Activated effector memory CD4-positive, alpha-beta T cell treated with anti-CD3 and anti-CD28 coated beads, Interleukin-2, amount 50 U/mL, for 16 hours (primary cell): Measurements from ENCODE around the gene WNK2.

Source experiments
- DNase-seq: peaks from one replicate; pipeline ENCODE4 v3.0.0-alpha.2; 2020

The WNK2 gene

DNA sequence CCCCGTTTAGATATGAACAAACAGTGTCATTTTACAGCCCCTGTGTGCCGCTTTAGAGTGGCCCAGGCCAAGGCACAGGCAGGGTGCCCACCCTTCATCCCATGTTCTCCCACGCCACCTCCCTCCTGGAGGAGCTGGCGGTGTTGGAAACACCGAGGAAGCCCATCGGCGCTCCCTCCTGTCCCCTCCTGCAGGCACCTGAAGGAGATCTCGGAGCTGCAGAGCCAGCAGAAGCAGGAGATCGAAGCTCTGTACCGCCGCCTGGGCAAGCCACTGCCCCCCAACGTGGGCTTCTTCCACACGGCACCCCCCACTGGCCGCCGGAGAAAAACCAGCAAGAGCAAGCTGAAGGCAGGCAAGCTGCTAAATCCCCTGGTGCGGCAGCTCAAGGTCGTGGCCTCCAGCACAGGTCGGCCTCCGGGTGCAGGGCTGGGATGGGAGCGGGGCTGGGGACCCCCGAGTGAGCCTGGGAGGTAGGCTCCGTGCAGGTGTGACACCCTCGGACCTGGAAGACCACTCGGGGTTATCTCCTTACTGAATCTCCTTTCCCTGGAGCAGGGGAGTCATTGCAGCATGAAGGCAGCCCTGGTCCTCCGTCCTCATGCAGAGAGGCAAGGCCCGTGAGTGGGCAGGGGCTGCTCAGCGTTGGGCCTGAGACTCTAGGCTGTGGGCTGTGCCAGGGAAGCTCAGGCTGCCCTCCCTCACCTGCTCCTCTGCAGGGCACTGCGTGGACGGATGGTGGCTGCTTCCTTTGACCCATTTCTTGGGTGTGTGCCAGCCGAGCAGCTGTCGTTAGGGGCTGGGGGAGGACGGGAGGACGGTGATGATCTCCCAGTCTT is 113.9 kb downstream of the WNK2 start:
- no peak for DNase-seq

DNA sequence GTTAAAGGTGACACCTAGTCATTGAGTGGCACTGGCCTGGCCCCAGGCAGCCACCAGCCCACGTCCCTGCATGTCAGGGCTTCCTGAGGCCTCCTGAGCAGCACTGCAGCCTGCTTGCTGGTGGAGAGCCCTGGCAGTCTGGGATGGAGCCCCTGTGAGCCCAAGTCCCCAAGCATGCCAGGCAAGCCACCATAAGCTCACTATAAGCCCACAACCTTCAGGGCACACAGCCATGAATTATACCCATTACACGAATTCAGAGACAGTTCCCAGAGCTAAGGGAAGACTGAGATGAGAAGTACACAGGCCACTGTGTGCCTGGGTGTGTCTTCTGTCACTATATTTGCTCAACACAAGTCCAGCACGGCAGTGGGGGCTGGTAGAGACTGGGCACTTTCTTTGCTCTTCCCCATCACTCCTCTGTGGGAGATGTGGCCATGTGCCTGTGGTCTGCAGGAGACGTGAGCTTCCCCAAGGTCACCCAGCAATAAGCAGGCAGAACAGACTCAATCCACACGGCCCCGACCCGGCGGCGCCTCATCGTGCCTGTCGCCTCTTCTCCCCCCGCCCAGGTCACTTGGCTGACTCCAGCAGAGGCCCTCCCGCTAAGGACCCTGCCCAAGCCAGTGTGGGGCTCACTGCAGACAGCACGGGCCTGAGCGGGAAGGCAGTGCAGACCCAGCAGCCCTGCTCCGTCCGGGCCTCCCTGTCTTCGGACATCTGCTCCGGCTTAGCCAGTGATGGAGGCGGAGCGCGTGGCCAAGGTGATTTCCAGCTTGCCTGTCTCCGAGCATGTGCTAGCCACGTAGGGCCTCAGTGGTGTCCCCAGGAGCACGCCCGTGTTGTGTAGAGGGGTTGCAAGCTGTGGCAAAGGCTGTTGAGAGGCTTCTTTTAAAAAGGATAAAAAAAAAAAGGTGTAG is 114.8 kb downstream of the WNK2 start:
- DNase-seq = no peak

DNA sequence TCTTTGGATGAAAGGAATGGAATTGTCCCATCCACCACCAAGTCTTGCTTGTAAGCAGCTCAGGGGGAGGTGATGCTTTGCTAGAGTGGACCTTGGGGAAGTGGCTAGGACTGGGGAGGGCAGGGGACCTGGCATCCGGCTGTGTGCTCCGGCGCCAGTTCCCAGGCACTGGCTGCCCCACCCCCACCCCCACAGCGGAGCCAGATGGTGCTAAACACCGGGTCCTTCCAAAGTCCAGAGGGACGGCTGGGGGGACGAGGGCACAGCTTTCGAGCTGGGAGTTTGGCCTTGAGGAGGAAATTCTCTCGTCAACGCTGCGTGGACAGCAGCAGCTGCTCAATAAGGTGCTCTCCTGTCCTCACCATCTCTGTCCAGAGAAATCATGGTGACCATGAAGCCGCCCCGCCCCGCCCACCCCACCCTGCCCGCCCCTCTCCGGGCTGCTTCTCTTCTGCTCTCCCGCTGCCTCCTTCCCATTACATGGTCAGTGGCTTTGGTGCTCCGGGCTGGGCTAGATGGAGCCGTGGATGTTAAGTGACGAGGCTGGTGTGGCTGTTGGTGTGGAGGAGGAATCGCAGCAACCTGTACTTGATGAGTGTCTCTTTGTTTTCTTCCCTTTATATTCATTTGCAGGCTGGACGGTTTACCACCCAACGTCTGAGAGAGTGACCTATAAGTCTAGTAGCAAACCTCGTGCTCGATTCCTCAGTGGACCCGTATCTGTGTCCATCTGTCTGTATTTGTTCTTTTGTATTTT is 115.7 kb downstream of the WNK2 start:
- no peak for DNase-seq

DNA sequence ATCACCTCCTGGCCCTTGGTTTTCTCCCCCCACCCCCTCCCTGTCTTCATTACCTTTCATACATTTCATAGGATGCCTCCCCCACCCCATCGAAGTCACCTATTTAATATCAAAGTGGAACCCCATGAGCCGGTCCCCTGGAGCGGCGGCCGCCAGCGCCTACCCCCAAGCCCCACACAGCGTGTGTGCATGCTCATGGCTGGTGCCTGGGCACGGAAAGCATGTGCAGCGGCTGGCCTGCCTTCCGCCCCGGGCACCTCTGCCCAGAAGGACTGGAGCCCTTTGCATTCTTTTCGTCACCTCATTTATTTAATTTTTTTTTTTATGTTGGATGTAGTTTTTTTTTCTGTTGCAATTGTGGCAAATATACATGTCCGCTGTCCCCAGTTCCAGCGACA is 116.2 kb downstream of the WNK2 start:
- DNase-seq = peak; percentile 54

- DNase-seq = peak; percentile 50
These were observed 116.7 kb downstream of the WNK2 start for GRCh38 chr9:93300585-93301081.

- no peak for DNase-seq
These were observed 117.4 kb downstream of the WNK2 start for GRCh38 chr9:93301291-93301811.

DNA sequence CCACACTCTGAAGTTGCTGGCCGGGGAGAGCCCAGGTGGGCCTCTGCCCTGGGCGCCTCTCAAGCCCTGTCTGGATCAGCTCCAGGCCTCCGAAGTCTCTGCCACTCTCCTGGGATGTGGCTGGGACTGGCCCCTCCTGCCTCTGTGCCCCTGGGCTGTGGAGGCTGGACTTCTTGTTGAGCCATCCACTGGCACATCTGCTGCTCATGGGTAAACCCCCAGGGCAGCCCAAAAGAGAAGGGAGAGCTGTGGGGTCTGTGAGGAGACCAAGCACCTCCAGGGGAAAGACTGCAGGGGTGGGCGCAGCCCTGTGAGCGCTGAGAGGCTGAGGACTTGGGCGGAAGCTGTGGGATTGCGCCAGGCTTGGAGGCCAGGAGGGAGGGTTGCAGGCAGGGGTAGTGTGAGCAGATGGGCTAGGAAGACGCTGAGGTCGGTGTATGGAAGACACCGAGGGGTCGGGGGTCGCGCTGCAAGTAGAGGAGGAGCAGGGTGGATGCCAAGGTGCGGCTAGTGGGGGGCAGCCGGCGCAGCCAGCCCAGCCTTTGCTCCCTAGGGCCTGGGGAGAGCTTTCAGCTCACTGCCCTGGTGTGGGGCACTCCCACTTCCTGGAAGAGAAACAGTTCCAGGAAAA is 118.1 kb downstream of the WNK2 start:
- peak; percentile 60 for DNase-seq

DNA sequence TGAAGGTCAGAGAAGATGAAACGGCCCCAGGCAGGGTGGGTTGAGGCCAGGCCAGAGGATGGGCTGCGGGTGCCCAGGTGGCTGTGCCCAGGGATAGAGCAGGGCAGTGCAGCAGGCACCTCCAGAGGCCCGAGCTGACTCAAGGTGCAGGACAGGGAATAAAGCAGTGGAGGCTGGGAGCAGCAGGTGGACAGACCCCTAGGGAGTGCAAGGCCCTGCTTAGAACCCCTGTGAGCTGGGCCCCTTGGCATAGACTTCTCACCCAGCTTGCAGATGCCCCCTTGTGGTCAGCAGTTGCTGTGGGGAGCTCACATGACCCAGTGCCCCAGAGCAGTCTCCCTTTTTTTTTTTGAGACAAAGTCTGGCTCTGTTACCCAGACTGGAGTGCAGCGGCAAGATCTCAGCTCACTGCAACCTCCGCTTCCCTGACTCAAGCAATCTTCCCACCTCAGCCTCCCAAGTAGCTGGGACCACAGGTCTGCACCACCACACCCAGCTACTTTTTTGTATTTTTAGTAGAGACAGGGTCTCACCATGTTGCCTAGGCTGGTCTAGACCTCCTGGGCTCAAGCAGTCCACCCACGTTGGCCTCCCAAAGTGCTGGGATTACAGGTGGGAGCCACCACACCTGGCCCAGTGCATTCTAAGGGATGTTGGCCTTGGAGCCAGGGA is 118.8 kb downstream of the WNK2 start:
- peak; percentile 83 for DNase-seq

DNA sequence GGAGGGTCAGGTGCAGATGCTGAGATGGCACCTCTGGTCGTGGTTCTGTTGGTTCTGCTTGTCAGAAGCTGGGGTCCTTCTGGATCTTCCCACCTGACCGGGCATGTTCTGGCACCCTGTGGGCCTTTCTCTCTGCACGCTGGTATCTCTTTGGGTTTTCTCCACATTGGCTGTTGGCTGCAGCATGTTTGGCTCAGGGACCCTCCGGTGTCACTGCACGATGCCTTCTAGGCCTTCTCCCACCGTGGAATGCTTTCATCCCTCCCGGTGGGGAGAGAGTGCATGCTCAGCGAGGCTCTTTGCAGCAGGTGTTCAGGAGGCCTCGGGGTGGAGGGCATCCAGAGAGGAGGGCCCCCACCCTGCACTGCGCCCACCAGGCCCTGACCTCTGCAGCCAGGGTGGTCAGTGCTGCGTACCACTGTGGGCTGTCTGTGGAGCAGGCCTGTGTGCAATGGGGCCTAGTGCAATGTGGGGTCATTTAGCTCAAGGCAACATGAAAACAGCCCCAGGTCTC is 119.4 kb downstream of the WNK2 start:
- no peak for DNase-seq

DNA sequence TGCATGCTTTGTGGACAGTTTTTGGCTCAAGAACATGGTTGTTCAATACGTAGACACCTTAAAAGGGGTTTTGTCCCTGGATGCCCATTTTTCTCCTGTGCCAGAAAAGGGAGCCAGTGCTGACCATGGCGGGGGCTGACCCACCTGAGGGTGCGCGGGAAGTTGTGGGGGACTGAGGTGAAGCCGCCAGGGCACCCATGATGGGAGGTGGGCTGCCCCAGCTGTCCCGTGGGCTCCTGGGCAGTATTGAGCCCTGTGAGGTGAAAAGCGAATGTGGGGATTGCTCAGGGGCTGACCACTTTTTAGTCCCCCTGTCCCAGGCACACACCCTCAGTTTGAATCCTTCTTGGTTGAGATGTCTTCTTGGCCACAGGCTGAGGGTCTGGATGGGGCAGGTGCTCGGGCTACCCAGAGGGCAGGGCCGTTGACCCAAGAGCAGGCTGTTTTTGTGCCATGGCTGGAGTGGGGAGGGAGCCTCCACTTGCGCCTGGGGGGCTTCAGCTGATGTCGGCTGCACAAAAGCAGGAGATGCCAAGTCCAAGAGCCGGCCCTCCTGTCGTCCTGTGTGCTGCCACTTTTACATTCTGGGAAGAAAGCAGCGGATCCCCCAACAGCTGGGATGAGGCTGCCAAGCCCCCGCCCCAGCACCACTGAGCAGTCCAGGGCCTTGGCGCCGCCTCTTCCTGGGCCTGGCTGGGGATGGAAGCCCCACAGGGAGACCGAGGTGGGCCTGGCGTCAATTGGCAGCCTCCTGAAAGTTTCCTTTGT is 120.1 kb downstream of the WNK2 start:
- DNase-seq = no peak

DNA sequence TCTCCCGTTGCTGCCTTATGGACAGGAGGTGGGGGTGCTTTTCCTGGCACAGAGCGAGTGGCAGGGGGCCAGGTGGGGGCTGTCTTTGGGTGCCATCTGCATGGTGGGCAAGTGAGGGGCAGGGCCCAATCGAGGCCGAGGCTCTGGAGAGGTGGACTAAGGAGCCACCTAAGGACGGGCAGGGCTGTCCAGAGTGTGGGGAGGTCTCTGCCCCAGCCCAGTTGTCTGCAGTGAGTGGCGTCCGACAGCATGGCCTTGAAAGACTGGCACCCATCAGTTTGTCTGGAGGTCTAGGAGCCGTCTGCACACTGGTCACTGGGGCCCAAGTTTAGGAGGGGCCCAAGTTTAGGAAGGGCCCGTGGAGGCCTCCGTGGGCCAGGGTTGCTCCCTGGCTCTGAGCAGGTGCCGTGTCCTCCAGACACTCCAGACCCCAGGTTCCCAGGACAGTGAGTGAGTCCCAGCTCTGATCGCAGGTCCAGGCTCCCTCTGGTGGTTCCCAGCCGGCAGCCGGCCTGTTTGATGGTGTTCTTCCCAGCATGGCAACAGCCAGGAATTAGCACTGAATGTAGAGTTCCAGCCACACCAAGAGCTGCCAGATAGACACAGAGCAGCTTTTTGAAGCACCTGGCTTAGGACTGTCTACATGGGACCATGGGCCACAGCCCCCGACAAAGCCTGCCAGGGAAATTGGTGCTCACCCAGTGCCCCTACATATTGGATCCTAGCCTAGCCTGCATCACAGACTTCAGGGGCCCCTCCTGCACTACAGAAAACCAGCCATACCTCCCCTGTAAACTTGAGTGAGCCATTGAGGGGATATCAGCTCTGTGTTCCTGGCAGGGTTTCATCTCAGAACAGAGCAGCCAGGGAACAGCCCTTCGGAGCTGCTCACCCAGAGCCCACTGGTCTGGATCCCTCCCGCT is 120.9 kb downstream of the WNK2 start:
- peak; percentile 64 for DNase-seq

GRCh38 chr9:93305497-93306020 is 121.6 kb downstream of the WNK2 start:
- no peak for DNase-seq

DNA sequence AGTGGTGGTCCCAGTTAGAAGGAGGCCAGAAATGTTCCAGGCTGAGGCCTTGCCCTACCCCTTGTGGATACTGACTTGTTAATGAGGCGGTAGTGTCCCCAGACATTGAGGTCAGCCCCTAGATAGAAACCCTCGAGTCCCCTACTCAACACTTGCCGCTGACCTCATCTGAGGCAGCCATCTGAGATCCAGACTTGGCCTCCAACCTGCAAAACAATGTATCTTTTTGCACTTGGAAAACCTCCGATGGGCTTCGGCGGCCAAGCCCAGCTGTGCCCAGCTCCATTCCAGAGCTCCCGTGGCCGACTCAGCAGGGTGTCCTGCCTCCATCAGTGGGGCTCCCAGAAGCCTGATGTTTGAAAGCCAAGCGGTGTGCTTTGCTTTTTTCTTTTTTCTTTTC is 122.1 kb downstream of the WNK2 start:
- no peak for DNase-seq

GRCh38 chr9:93306579-93307091 is 122.7 kb downstream of the WNK2 start:
- no peak for DNase-seq

DNA sequence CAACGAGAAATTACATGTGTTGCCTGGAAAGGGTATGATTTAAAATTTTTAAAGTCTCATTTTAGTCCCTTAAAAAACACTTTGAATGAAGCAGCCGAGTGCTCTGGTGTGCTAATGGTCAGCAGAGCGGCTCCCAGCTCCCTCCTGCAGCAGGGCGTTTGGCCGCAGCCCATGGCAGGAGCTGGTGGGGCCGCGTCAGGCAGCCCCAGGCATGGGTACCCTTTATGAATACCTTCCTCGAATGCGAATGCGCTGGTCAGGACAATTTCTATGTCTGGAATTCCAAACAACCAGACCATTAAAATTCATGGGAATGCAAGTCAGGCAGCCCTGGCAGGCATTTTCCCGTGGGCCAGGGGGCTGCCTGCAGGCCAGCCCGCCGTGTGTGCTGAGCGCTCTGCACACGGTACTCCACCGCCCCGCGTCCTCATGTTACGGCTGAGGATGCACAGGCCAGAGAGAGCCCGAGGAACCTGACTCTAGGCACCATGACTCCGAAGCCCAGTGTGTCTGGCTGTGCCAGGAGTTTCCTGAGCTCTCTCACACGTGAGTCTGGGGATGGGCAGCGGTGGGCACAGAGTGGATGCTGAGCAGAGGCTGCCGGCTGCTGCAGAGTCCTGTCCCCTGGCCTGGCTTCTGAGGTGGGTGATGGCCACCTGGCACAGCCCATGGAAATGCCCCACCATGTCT is 123.7 kb downstream of the WNK2 start:
- DNase-seq = peak; percentile 28

- DNase-seq = peak; percentile 50
These were observed 124.2 kb downstream of the WNK2 start for GRCh38 chr9:93308158-93308602.

- peak; percentile 46 for DNase-seq
These were observed 124.7 kb downstream of the WNK2 start for GRCh38 chr9:93308676-93309075.

GRCh38 chr9:93309889-93310425 is 126.0 kb downstream of the WNK2 start:
- DNase-seq = no peak
